K562 (cell line): Measurements from ENCODE around the gene OR52B6. TPM values are rescaled to one million over a fixed set of nuclear protein-coding genes. Genes with fewer than 3 reads are reported as not detected.

Experiments used
- AFF4 ChIP-seq: sonication (generic); formaldehyde crosslinking; IDR thresholded peaks from 2 replicates; pipeline ENCODE4 v1.8.0; 2023; ENCODE audit warnings: mild to moderate bottlenecking, missing genetic modification reagents
- CBX3 ChIP-seq, 2 experiments: IDR thresholded peaks; 1 replicate in 1 of 2; 2 replicates in 1 of 2; pipeline ENCODE4 v1.6.1; 2012; ENCODE audit warnings: inconsistent platforms in 2 of 2, low read length in 2 of 2, borderline replicate concordance in 1 of 2, control low read depth in 1 of 2
- DACH1 ChIP-seq: fragments of 450-650 bp; IDR thresholded peaks from 2 replicates; pipeline ENCODE4 v1.6.1; 2018; ENCODE audit not compliant: partially characterized antibody
- GABPB1 ChIP-seq: sonication (generic); formaldehyde crosslinking; IDR thresholded peaks from 2 replicates; pipeline ENCODE4 v1.8.0; 2022; ENCODE audit warnings: mild to moderate bottlenecking, missing genetic modification reagents
- MNT ChIP-seq, 2 experiments: fragments of 450-650 bp; conservative IDR thresholded peaks; 2 replicates each; pipeline ENCODE4 v1.6.1; 2017; ENCODE audit warnings: mild to moderate bottlenecking in 2 of 2, moderate library complexity in 2 of 2
- MXD1 ChIP-seq: fragments of 250-450 bp; sonication (Bioruptor Pico); IDR thresholded peaks from 2 replicates; pipeline ENCODE4 v1.8.0; 2021; ENCODE audit warnings: borderline replicate concordance, mild to moderate bottlenecking, moderate library complexity; ENCODE audit not compliant: poor library complexity, severe bottlenecking
- MXI1 ChIP-seq: IDR thresholded peaks from 2 replicates; pipeline ENCODE4 v1.6.1; 2011; ENCODE audit warnings: low read depth, mild to moderate bottlenecking, improper control_type of control experiment, low read length
- PHF21A ChIP-seq: fragments of 450-650 bp; IDR thresholded peaks from 2 replicates; pipeline ENCODE4 v1.6.1; 2017; ENCODE audit warnings: low read depth, borderline replicate concordance
- RHOXF2B ChIP-seq: fragments of 250-450 bp; sonication (Bioruptor Pico); conservative IDR thresholded peaks from 2 replicates; pipeline ENCODE4 v1.5.1; 2021
- ZBTB8A ChIP-seq: fragments of 450-650 bp; IDR thresholded peaks from 2 replicates; pipeline ENCODE4 v1.6.1; 2018; ENCODE audit warnings: mild to moderate bottlenecking, moderate library complexity; ENCODE audit not compliant: partially characterized antibody
- ZNF696 ChIP-seq: fragments of 250-450 bp; sonication (Bioruptor Pico); conservative IDR thresholded peaks from 2 replicates; pipeline ENCODE4 v1.4.0; 2020; ENCODE audit warnings: mild to moderate bottlenecking, moderate library complexity
- ZNF75A ChIP-seq: fragments of 450-650 bp; formaldehyde crosslinking; IDR thresholded peaks from 2 replicates; pipeline ENCODE4 v1.4.0; 2020; ENCODE audit warnings: mild to moderate bottlenecking
- polyA plus RNA-seq, 8 experiments: library from polyadenylated mRNA; depleted of rRNA in 4 of 8; stranded (reverse) in 5 of 8; unstranded in 3 of 8; fragments of >200 nt; fragmentation: Nextera tagmentation in 2 of 8; fragmentation: Illumina TruSeq in 1 of 8; extraction: Ambion mirVana in 2 of 8; extraction: Trizol in 1 of 8; gene quantifications; 2 replicates each; pipeline versions ENCODE4 v1.2.1 to v1.2.3, GENCODE V29; 2011 to 2014; ENCODE audit warnings: inconsistent platforms in 1 of 8, missing spikeins in 1 of 8
- total RNA-seq, 7 experiments: library from RNA; depleted of rRNA in 6 of 7; stranded (reverse); fragments of >200 nt in 6 of 7; fragmentation: Illumina TruSeq in 2 of 7; extraction: Trizol in 2 of 7; gene quantifications; 2 replicates each; pipeline versions ENCODE4 v1.2.1 to v1.2.3, GENCODE V29; 2011 to 2021; ENCODE audit warnings: low replicate concordance in 1 of 7

The OR52B6 gene
- total and polyA plus RNA-seq, 9 of the 15 experiments (the other 6 are each of a cell fraction or from before 2014, with no cell fraction given) = not detected

- no peak for TF ChIP-seq AFF4 (CRISPR knock-in tag)
- no peak for TF ChIP-seq DACH1
- no peak for TF ChIP-seq PHF21A
- no peak for TF ChIP-seq GABPB1 (CRISPR knock-in tag)
- no peak for TF ChIP-seq ZNF75A (CRISPR knock-in tag)
- TF ChIP-seq ZBTB8A = no peak
- TF ChIP-seq CBX3 (IDR thresholded peaks at IDR 0.05; ENCODE audit: borderline replicate concordance in 1 of 2, low read length in 2 of 2) = no peak
- no peak for TF ChIP-seq MXI1
- no peak for TF ChIP-seq MXD1
- no peak for TF ChIP-seq RHOXF2B (CRISPR knock-in tag)
- no peak for TF ChIP-seq ZNF696
- TF ChIP-seq MNT (conservative IDR thresholded peaks at IDR 0.05) = no peak
Observed at GRCh38 chr11:5624489-5625279, 44.0 kb downstream of the OR52B6 start, which contains the start of gene TRIM34 (continued).
